Measurements from ENCODE around the gene SLAMF9. TPM values are rescaled to one million over a fixed set of nuclear protein-coding genes. Genes with fewer than 3 reads are reported as not detected.

Gene SLAMF9
- total RNA-seq, 1 donor from 2014 or later = not detected

DNA sequence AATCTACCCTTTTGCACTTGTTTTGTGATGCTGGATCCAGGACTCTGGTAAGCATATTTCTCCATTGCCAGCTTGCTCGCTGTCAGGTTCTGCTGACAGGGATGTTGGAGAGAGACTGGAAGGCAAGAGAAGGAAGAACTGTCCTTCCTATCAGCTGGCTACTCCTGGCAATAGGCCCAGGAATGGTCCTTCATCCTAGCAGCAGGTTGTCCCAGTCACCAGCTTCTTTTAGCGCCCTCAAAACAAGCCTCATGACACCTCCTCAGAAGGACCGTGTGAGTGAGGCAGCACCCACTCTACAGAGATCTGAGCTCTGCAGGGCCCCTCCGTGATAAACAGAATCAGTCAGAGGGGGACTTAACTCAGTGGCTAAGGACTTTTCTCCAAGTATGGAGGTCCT is 33.1 kb upstream of the SLAMF9 start:
- H3K36me3 ChIP-seq (ENCODE audit: control insufficient read depth, insufficient read depth, low read length) = no peaks in the 10 kb centered on the region
- H3K4me3 ChIP-seq (ENCODE audit: low read depth, low read length) = no peak overlapping the region
- TF ChIP-seq, protein P1, sequence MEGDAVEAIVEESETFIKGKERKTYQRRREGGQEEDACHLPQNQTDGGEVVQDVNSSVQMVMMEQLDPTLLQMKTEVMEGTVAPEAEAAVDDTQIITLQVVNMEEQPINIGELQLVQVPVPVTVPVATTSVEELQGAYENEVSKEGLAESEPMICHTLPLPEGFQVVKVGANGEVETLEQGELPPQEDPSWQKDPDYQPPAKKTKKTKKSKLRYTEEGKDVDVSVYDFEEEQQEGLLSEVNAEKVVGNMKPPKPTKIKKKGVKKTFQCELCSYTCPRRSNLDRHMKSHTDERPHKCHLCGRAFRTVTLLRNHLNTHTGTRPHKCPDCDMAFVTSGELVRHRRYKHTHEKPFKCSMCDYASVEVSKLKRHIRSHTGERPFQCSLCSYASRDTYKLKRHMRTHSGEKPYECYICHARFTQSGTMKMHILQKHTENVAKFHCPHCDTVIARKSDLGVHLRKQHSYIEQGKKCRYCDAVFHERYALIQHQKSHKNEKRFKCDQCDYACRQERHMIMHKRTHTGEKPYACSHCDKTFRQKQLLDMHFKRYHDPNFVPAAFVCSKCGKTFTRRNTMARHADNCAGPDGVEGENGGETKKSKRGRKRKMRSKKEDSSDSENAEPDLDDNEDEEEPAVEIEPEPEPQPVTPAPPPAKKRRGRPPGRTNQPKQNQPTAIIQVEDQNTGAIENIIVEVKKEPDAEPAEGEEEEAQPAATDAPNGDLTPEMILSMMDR (IDR thresholded peaks at IDR 0.05; ENCODE audit: insufficient read depth, low read length, poor library complexity, severe bottlenecking) = no peak
- no peaks in the 10 kb centered on the region for H3K27me3 ChIP-seq (ENCODE audit: control insufficient read depth, insufficient read depth, low read length)
- no peak for DNase-seq (ENCODE audit: low read depth)

DNA sequence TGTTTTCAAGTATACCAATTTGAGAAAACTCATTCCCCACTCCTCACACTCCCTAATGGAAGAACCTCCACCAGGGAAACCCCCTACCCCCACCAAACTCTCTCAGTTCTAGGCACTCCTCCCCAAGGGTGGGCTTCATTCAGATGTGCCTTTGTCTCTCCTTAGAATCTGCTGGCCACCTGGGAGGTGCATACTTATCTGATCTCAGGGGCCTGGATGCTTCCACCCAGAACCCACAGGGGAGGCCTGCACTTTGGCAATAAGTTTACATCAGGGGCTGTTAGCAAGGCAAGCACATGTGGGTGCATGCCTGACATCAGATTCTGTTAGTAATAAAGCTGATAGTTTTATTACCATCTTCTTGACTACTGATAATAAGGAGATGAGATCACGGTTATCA is 32.5 kb upstream of the SLAMF9 start:
- DNase-seq (ENCODE audit: low read depth) = no peak
- TF ChIP-seq, protein P1 (IDR thresholded peaks at IDR 0.05; ENCODE audit: insufficient read depth, low read length, poor library complexity, severe bottlenecking) = no peak

DNA sequence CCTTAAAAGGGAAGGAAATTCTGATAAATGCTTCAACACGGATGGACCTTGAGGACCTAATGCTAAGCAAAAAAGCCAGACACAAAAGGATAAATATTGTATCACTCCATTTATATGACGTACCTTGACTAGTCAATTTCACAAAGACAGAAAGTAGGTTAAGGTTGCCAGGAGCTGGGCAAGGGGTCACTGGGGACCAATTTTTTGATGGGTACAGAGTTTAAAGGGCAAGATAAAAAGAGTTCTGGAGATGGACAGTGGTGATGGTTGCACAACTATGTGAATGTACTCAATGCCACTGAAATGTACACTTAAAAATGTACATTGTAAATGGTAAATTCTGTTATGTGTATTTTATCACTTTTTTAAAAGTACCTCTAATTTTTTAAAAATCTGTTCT is 32.1 kb upstream of the SLAMF9 start:
- Histone ChIP-seq H3K4me3 (ENCODE audit: low read depth, low read length) (no peak overlapping the region), H3K27me3 (ENCODE audit: control insufficient read depth, insufficient read depth, low read length) (no peaks in the 10 kb centered on the region), H3K36me3 (ENCODE audit: control insufficient read depth, insufficient read depth, low read length) (no peaks in the 10 kb centered on the region)
- no peak for DNase-seq (ENCODE audit: low read depth)
- TF ChIP-seq, protein P1 (IDR thresholded peaks at IDR 0.05; ENCODE audit: insufficient read depth, low read length, poor library complexity, severe bottlenecking) = no peak

More for the DNA sequence above, 32.5 kb upstream of the SLAMF9 start:
- Histone ChIP-seq H3K4me3 (ENCODE audit: low read depth, low read length) (no peak overlapping the region), H3K36me3 (ENCODE audit: control insufficient read depth, insufficient read depth, low read length) (no peaks in the 10 kb centered on the region), H3K27me3 (ENCODE audit: control insufficient read depth, insufficient read depth, low read length) (no peaks in the 10 kb centered on the region)

DNA sequence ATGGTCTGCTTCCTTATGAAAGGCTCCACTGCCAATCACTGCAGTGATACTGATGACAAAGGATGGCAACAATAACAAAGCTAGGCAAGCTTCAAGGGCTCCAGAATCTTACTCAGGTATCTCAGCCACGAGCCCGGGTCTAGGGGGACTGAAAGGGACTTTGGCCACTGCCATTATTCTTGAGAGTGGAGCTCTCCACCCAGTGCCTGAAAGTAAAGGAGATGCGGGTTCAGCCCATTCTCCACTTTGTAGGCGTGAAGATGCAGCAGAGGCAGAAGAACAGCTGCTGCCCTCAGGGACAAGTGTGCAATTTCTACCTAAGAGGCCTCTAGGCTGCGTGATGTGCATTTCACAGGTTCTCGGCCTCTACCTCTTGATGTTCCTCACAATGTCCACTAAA is 31.4 kb upstream of the SLAMF9 start:
- Histone ChIP-seq H3K27me3 (ENCODE audit: control insufficient read depth, insufficient read depth, low read length) (no peaks in the 10 kb centered on the region), H3K4me3 (ENCODE audit: low read depth, low read length) (no peak overlapping the region), H3K36me3 (ENCODE audit: control insufficient read depth, insufficient read depth, low read length) (no peaks in the 10 kb centered on the region)
- no peak for DNase-seq (ENCODE audit: low read depth)
- TF ChIP-seq, protein P1 (IDR thresholded peaks at IDR 0.05; ENCODE audit: insufficient read depth, low read length, poor library complexity, severe bottlenecking) = no peak

DNA sequence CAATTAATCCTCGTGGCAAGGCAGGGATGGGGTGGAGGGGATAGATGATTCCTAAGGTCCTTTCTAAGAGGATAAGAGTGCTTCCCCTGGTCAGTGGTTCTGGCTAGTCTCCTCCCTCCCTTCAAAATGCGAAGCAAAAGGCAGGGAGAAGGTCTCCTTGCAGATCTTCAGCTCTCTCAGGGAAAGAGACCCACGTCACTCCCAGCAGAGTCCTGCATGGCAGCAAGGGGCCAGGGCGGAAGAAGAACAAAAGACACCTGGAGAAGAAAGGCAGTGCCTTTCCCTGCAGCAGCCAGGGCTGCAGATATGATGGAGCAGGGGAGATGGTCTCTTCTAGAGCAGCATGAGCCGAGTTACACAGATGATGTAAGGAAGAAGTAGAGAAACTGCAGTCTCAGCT is 29.6 kb upstream of the SLAMF9 start:
- Histone ChIP-seq H3K27me3 (ENCODE audit: control insufficient read depth, insufficient read depth, low read length) (peaks cover 2% of the 10 kb centered on the region), H3K4me3 (ENCODE audit: low read depth, low read length) (no peak overlapping the region), H3K36me3 (ENCODE audit: control insufficient read depth, insufficient read depth, low read length) (no peaks in the 10 kb centered on the region)
- TF ChIP-seq, protein P1 (IDR thresholded peaks at IDR 0.05; ENCODE audit: insufficient read depth, low read length, poor library complexity, severe bottlenecking) = no peak
- DNase-seq (ENCODE audit: low read depth) = no peak

DNA sequence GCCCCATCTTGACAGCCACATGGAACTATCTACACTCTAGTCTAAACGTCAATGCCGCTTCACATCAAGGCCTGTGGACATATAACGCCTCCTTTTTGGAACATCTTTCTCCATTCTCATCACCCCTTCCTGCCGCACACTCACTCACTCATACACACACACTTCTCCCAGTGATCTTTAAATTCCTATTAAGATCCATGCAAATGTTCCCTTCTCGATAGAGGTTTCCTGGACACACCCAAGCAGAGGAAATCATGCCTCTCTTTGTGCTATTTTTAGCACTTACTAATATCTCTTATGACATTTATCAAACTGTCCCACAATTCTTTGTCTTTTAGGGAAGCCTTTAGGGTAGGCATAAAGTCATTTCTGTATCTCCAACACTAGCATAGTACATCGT is 28.2 kb upstream of the SLAMF9 start:
- H3K27me3 ChIP-seq (ENCODE audit: control insufficient read depth, insufficient read depth, low read length) = peaks cover 2% of the 10 kb centered on the region
- TF ChIP-seq, protein P1 (IDR thresholded peaks at IDR 0.05; ENCODE audit: insufficient read depth, low read length, poor library complexity, severe bottlenecking) = no peak
- no peak for DNase-seq (ENCODE audit: low read depth)
- no peak overlapping the region for H3K4me3 ChIP-seq (ENCODE audit: low read depth, low read length)
- no peaks in the 10 kb centered on the region for H3K36me3 ChIP-seq (ENCODE audit: control insufficient read depth, insufficient read depth, low read length)
